Lung (tissue), 16 donors: ENCODE data around the gene APAF1. TPM values are rescaled to one million over a fixed set of nuclear protein-coding genes. Genes with fewer than 3 reads are reported as not detected.
"Not testable (repeated sequence)": the region's sequence is repeated elsewhere in the genome, so short reads cannot be mapped to it uniquely, and the experiment has no call there.

Experiments used
- ATAC-seq: fragments of 200-7000 bp; cut with Tn5 transposase; one replicate; pipeline ENCODE4 v1.9.1; 2020; ENCODE audit warnings: moderate number of reproducible peaks; ENCODE audit not compliant: insufficient read depth, low FRiP score
- DNase-seq, 3 donors: peaks; one replicate each; pipeline ENCODE4 v3.0.0-alpha.2; 2013 to 2017
- H3K27ac ChIP-seq, 2 donors: one replicate each; pipeline ENCODE4 v1.5.1; 2013; ENCODE audit warnings: mild to moderate bottlenecking in 2 of 2, moderate library complexity in 2 of 2, control low read depth in 1 of 2, inconsistent platforms in 1 of 2, low read depth in 1 of 2, low read length in 1 of 2
- H3K27me3 ChIP-seq, 3 donors: one replicate each; pipeline ENCODE4 v1.5.1; 2013; ENCODE audit warnings: low read length in 2 of 3; ENCODE audit not compliant: control insufficient read depth in 3 of 3, insufficient read depth in 3 of 3
- H3K36me3 ChIP-seq, 4 donors: one replicate each; pipeline ENCODE4 v1.5.1; 2013; ENCODE audit warnings: low read length in 4 of 4, mild to moderate bottlenecking in 1 of 4, moderate library complexity in 1 of 4; ENCODE audit not compliant: control insufficient read depth in 4 of 4, insufficient read depth in 4 of 4
- H3K4me1 ChIP-seq, 5 donors: one replicate each; pipeline ENCODE4 v1.5.1; 2013; ENCODE audit warnings: low read length in 5 of 5, mild to moderate bottlenecking in 2 of 5, moderate library complexity in 1 of 5; ENCODE audit not compliant: control insufficient read depth in 5 of 5, insufficient read depth in 5 of 5
- H3K4me3 ChIP-seq: one replicate; pipeline ENCODE4 v1.5.1; 2013; ENCODE audit warnings: mild to moderate bottlenecking, control low read depth, moderate library complexity
- H3K9ac ChIP-seq, 2 donors: one replicate each; pipeline ENCODE4 v1.5.1; 2013; ENCODE audit warnings: low read length in 2 of 2, control low read depth in 1 of 2; ENCODE audit not compliant: insufficient read depth in 1 of 2
- H3K9me3 ChIP-seq, 4 donors: one replicate each; pipeline ENCODE4 v1.5.1; 2013; ENCODE audit warnings: low read length in 3 of 4, mild to moderate bottlenecking in 1 of 4, moderate library complexity in 1 of 4; ENCODE audit not compliant: control insufficient read depth in 4 of 4, insufficient read depth in 3 of 4
- CTCF ChIP-seq: IDR thresholded peaks from 2 replicates; pipeline ENCODE4 v1.5.1; 2012; ENCODE audit warnings: mild to moderate bottlenecking; ENCODE audit errors: control extremely low read depth, extremely low read depth
- WGBS, 2 donors: extraction: QIAGEN DNeasy Blood & Tissue Kit; methylation state at CpG; one replicate each; pipeline ENCODE4 v1.1.7; 2013; 5-methylcytosine and 5-hydroxymethylcytosine counted together
- long read RNA-seq, 5 donors: transcript quantifications; one replicate each; lab custom pipeline, GENCODE V29; 2026
- polyA plus RNA-seq, 2 donors: library from polyadenylated mRNA; stranded (reverse); fragments of 200-250 nt; gene quantifications; one replicate each; pipeline ENCODE4 v1.2.1, GENCODE V29; 2013
- total RNA-seq, 2 donors: library from RNA; depleted of rRNA in 1 of 2; stranded (reverse); fragments of >200 nt in 1 of 2; gene quantifications; one replicate each; pipeline ENCODE4 v1.2.1, GENCODE V29; 2014 to 2021
- donor health status: control.
- donor health status: control.
- donor health status: Bipolar disorder and iron deficiency.
- donor health status: healthy.
- donor health status: DM: yes; HTN: yes; CAD: no.

Gene APAF1
- total RNA-seq (10 to 100 TPM; 15.4 to 53.2 TPM), polyA plus RNA-seq (10 to 100 TPM in 1 of 2 donors, 1 to 10 TPM in 1; 6.6 to 12.0 TPM)
- long read RNA-seq, donor 1, full-length matches to known transcripts = 5 of 5 reads
- long read RNA-seq, donor 1, partial matches to known transcripts = 0 of 5 reads
- long read RNA-seq, donor 1, other reads (novel, unspliced or antisense) = 0 of 5 reads
- long read RNA-seq, donor 2 = 0 reads
- long read RNA-seq, donor 3 = 0 reads
- long read RNA-seq, donor 4 = 0 reads
- long read RNA-seq, donor 5, partial matches to known transcripts = 5 of 6 reads
- long read RNA-seq, donor 5, other reads (novel, unspliced or antisense) = 0 of 6 reads

DNA sequence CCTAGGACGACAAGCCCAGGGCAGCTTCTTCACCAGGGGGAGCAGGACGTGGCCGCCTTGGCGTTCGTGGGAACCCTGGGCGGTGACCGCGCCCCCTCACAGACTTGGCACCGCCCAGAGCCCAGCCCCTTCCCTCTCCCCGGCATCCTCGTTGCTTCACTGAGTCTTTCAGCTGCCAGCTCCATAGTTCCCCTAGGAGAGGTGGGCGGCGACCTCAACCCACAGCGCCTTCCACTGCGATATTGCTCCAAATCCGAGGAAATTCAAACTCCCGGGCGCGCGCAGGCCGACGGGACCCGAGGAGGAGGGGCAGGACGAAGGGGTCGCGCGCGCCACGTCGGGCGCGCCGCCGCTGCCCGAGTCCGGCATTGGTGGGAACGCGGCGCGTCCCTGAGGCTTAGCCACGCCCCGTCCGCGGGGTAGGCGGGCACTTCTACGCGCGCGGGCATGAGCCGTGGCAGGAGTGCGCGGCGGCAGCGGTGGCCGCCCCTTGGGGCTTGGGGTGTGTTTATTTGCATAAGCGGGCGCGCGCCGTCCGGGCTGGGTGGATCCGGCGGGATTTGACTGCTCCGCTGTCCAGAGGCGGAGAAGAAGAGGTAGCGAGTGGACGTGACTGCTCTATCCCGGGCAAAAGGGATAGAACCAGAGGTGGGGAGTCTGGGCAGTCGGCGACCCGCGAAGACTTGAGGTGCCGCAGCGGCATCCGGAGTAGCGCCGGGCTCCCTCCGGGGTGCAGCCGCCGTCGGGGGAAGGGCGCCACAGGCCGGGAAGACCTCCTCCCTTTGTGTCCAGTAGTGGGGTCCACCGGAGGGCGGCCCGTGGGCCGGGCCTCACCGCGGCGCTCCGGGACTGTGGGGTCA is at the start of gene APAF1, which contains the start of gene IKBIP:
TSS of gene APAF1 (plus strand) at position 579 of the 860 bp plus-strand sequence. CDS start 3,070 bp downstream, outside the sequence.
TSS of gene IKBIP (minus strand) at position 77 of the 860 bp plus-strand sequence. CDS start 87 bp downstream, outside the sequence.
- peak; percentile 98 to 99 (median 98) for DNase-seq
- TF ChIP-seq CTCF = no peak
- Histone ChIP-seq H3K4me1 (peaks cover 0 to 8% (median 1%) of the 10 kb centered on the region in 5 donors), H3K9ac (peak within 1 kb of the TSS; percentile 85 to 90), H3K9me3 (no peaks in the 10 kb centered on the region), H3K4me3 (peak within 1 kb of the TSS; percentile 85), H3K27me3 (no peaks in the 10 kb centered on the region), H3K27ac (peak within 1 kb of the TSS; percentile 82 to 93), H3K36me3 (peaks cover 2 to 13% (median 9%) of the 10 kb centered on the region in 4 donors)
- peak; percentile 99 for ATAC-seq
- 0 to 1% methylated on average over 86 to 91 of the region's 91 CpGs for WGBS, 2 donors

- DNase-seq, H3K4me3 ChIP-seq, H3K9ac ChIP-seq, H3K27ac ChIP-seq, ATAC-seq, H3K9me3 ChIP-seq, H3K27me3 ChIP-seq: not testable (repeated sequence)
- peaks cover 0 to 16% (median 3%) of the 10 kb centered on the region in 5 donors for H3K4me1 ChIP-seq
- H3K36me3 ChIP-seq = peaks cover 24 to 44% (median 38%) of the 10 kb centered on the region in 4 donors
- WGBS, 2 donors = 91 to 94% methylated on average over 5 of the region's 5 CpGs
Measured at GRCh38 chr12:98597313-98597712, 47.8 kb upstream of the APAF1 start.

- WGBS, 2 donors = 96 to 97% methylated on average over 8 of the region's 8 CpGs
- peaks cover 0 to 1% (median 0%) of the 10 kb centered on the region in 5 donors for H3K4me1 ChIP-seq
- H3K9me3 ChIP-seq = no peaks in the 10 kb centered on the region
- H3K36me3 ChIP-seq = peaks cover 28 to 54% (median 41%) of the 10 kb centered on the region in 4 donors
- no peak for TF ChIP-seq CTCF
- no peak overlapping the region for H3K27ac ChIP-seq
- no peak overlapping the region for H3K4me3 ChIP-seq
- DNase-seq (no peak), ATAC-seq (no peak)
- no peaks in the 10 kb centered on the region for H3K27me3 ChIP-seq
- H3K9ac ChIP-seq = no peak overlapping the region
Measured at GRCh38 chr12:98601924-98602323, 43.2 kb upstream of the APAF1 start.
